Endothelial cell of umbilical vein (primary cell): ENCODE data around the gene PCGF5. TPM values are rescaled to one million over a fixed set of nuclear protein-coding genes. Genes with fewer than 3 reads are reported as not detected.

Experiments used
- BruUV-seq: library from RNA; stranded (reverse); fragments of 400-500 nt; replicated peaks from 2 replicates; lab custom pipeline; 2021; lab: Mats Ljungman, UMichigan
- CTCF ChIA-PET: fragments of 300-600, 350-600 bp; sonication (Branson Sonifier 250); formaldehyde crosslinking; loops from one replicate; lab custom pipeline; 2021; ENCODE audit warnings: antibody characterized with exemption, inconsistent platforms; lab: Charles Lee
- POLR2A ChIA-PET: fragments of 300-600, 350-600 bp; sonication (Branson Sonifier 250); formaldehyde crosslinking; loops from one replicate; lab custom pipeline; 2021; ENCODE audit warnings: antibody characterized with exemption, inconsistent platforms; lab: Charles Lee
- DNase-seq: peaks from one replicate; pipeline ENCODE4 v3.0.0-alpha.2; 2011; ENCODE audit warnings: low read depth, low spot score
- FAIRE-seq: peaks from 2 replicates; lab custom pipeline; 2011; peaks lifted over from hg19 to GRCh38; lab: Jason Lieb, UNC
- H2AFZ ChIP-seq: 2 replicates; pipeline ENCODE4 v1.6.0; 2012; ENCODE audit warnings: low read depth, low read length, control low read depth, inconsistent platforms
- H3K27ac ChIP-seq: 2 replicates; pipeline ENCODE4 v1.5.1; 2011; ENCODE audit warnings: low read depth, mild to moderate bottlenecking, control low read depth, low read length, moderate library complexity; ENCODE audit not compliant: insufficient read depth
- H3K27me3 ChIP-seq, 2 experiments: 2 replicates each; pipeline versions ENCODE4 v1.6.0 to v1.6.1; 2011; ENCODE audit warnings: low read length in 2 of 2, mixed read lengths in 1 of 2; ENCODE audit not compliant: control insufficient read depth in 2 of 2, insufficient read depth in 2 of 2
- H3K36me3 ChIP-seq, 2 experiments: 2 replicates in 1 of 2; 3 replicates in 1 of 2; pipeline ENCODE4 v1.5.1; 2011; ENCODE audit warnings: low read length in 2 of 2, mild to moderate bottlenecking in 1 of 2, moderate library complexity in 1 of 2; ENCODE audit not compliant: control insufficient read depth in 2 of 2, insufficient read depth in 2 of 2; ENCODE audit errors: extremely low read depth in 1 of 2
- H3K4me1 ChIP-seq: 3 replicates; pipeline ENCODE4 v1.5.1; 2011; ENCODE audit warnings: mild to moderate bottlenecking, low read length; ENCODE audit not compliant: control insufficient read depth, insufficient read depth; ENCODE audit errors: extremely low read depth
- H3K4me2 ChIP-seq: 2 replicates; pipeline ENCODE4 v1.6.1; 2011; ENCODE audit warnings: low read length, control low read depth, mixed read lengths; ENCODE audit not compliant: insufficient read depth
- H3K4me3 ChIP-seq, 3 experiments: fragments of 200-600 bp in 1 of 3; sonication (generic), shearing (Covaris generic) in 1 of 3; replicated peaks in 1 of 3; 2 replicates each; pipeline ENCODE4 v1.5.1; 2011 to 2016; ENCODE audit warnings: control low read depth in 3 of 3, low read length in 3 of 3, mild to moderate bottlenecking in 2 of 3, inconsistent platforms in 1 of 3, low read depth in 1 of 3, moderate library complexity in 1 of 3; ENCODE audit not compliant: insufficient read depth in 1 of 3
- H3K79me2 ChIP-seq: 2 replicates; pipeline ENCODE4 v1.6.0; 2012; ENCODE audit warnings: low read length, inconsistent platforms; ENCODE audit not compliant: control insufficient read depth, insufficient read depth
- H3K9ac ChIP-seq: replicated peaks from 2 replicates; pipeline ENCODE3; 2011; ENCODE audit warnings: low read length, control low read depth; ENCODE audit not compliant: insufficient read depth; ENCODE audit errors: extremely low read depth
- H3K9me1 ChIP-seq: replicated peaks from 3 replicates; pipeline ENCODE4 v1.6.0; 2011; ENCODE audit warnings: mild to moderate bottlenecking, low read length; ENCODE audit not compliant: control insufficient read depth, insufficient read depth; ENCODE audit errors: extremely low read depth
- H3K9me3 ChIP-seq: replicated peaks from 2 replicates; pipeline ENCODE4 v1.5.1; 2012; ENCODE audit warnings: low read length, inconsistent platforms; ENCODE audit not compliant: control insufficient read depth, insufficient read depth
- H4K20me1 ChIP-seq: replicated peaks from 2 replicates; pipeline ENCODE3; 2011; ENCODE audit warnings: mild to moderate bottlenecking, low read length; ENCODE audit not compliant: control insufficient read depth, insufficient read depth; ENCODE audit errors: extremely low read depth
- CTCF ChIP-seq, 2 donors: IDR thresholded peaks; 1 replicate in 1 of 2; 2 replicates in 1 of 2; pipeline ENCODE4 v1.5.1; 2011; ENCODE audit warnings: low read length in 2 of 2, mild to moderate bottlenecking in 2 of 2, moderate library complexity in 2 of 2, control low read depth in 1 of 2, inconsistent platforms in 1 of 2, low read depth in 1 of 2; ENCODE audit not compliant: insufficient read depth in 1 of 2; ENCODE audit errors: extremely low read depth in 1 of 2
- EZH2 ChIP-seq: IDR thresholded peaks from 2 replicates; pipeline ENCODE4 v1.6.1; 2012; ENCODE audit warnings: borderline replicate concordance, low read depth, mild to moderate bottlenecking, moderate library complexity, low read length, inconsistent platforms; ENCODE audit not compliant: severe bottlenecking
- FOS ChIP-seq: IDR thresholded peaks from 2 replicates; pipeline ENCODE4 v1.6.1; 2011; ENCODE audit warnings: mild to moderate bottlenecking, low read length, moderate library complexity, borderline replicate concordance; ENCODE audit not compliant: insufficient read depth
- GATA2 ChIP-seq: IDR thresholded peaks from 2 replicates; pipeline ENCODE4 v1.7.0; 2011; ENCODE audit warnings: low read depth, mild to moderate bottlenecking, moderate library complexity, mixed read lengths, low read length; ENCODE audit not compliant: insufficient read length, insufficient read depth
- JUN ChIP-seq: IDR thresholded peaks from 2 replicates; pipeline ENCODE4 v1.6.1; 2011; ENCODE audit warnings: borderline replicate concordance, low read depth; ENCODE audit not compliant: insufficient read length, insufficient read depth
- MYC ChIP-seq: IDR thresholded peaks from one replicate; pipeline ENCODE4 v1.6.1; 2011; ENCODE audit warnings: mild to moderate bottlenecking, low read depth, low read length
- POLR2A ChIP-seq: IDR thresholded peaks from 2 replicates; pipeline ENCODE4 v1.6.1; 2012; ENCODE audit warnings: low read depth, mild to moderate bottlenecking, control low read depth, low read length
- POLR2AphosphoS5 ChIP-seq: IDR thresholded peaks from 2 replicates; pipeline ENCODE4 v1.6.1; 2012; ENCODE audit warnings: low read depth, mild to moderate bottlenecking, control low read depth, low read length, moderate library complexity; ENCODE audit not compliant: insufficient read depth
- dilution Hi-C: fragments of 300-500 bp; cut with MboI; formaldehyde crosslinking; loops from one replicate; pipeline ENCODE4 v1.15.0; 2019; ENCODE audit warnings: low sequenced_read_pairs; ENCODE audit not compliant: extremely low pct_ligation_motif_present
- intact Hi-C: fragments of 100-400 bp; cut with micrococcal nuclease; formaldehyde crosslinking; loops from one replicate; pipeline ENCODE4 v1.10.0; 2022
- polyA plus RNA-seq, 4 experiments: library from polyadenylated mRNA; depleted of rRNA in 3 of 4; stranded (reverse) in 3 of 4; unstranded in 1 of 4; fragments of >200 nt; gene quantifications; 2 replicates each; pipeline versions ENCODE4 v1.2.1 to v1.2.3, GENCODE V29; 2011 to 2012; ENCODE audit warnings: missing spikeins in 1 of 4
- total RNA-seq: library from RNA; stranded (reverse); gene quantifications from 2 replicates; pipeline ENCODE4 v1.2.3, GENCODE V29; 2021
- TF ChIP-seq, protein P1 (sequence below): IDR thresholded peaks from 2 replicates; pipeline ENCODE4 v1.6.1; 2011; ENCODE audit not compliant: insufficient read depth, insufficient read length

PCGF5 gene
- total and polyA plus RNA-seq, 2 donors (not counting 3 experiments of a cell fraction or from before 2014, with no cell fraction given) = 25.0 to 29.8 TPM

DNA sequence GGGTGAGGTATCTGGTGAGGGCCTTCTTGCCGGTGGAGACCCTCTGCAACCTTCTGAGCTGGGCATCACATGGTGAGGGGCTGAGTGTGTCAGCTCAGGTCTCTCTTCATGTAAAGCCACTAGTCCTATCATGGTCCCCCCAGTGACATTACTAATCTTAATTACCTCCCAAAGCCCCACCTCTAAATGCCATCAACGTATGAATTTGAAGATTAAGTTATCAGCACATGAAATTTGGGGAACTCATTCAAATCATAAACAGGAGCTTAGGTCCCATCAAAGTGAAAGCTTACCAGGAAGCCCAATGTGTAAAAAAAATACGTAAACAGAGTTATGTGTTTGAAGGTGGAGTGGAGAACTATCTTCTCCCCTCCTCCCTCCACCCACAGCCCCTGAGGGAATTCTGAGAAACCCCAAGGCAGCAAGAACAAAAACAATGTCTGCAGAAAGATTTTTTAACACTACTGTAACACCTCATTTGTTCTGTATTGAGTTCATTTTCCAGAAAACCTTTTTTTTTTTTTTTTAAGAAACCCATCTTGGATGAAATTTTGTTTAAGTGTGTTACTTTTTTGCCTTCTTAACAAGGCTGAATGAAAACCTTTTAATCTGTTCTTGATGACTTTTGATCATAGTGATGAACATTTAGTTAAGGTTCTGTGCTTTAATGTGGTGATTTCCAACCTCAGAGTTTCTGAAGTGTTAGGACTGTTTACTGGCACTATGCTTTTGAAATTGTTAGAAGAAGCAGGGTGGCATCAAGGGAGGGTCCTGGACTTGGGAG is 19.1 kb upstream of the PCGF5 start:
- DNase-seq (no peak), FAIRE-seq (no peak)
- no peaks in the 10 kb centered on the region for H3K79me2 ChIP-seq
- H3K9ac ChIP-seq = no peak overlapping the region
- CTCF ChIA-PET = no interaction called here
- H2AFZ ChIP-seq = no peak overlapping the region
- no peaks in the 10 kb centered on the region for H3K4me1 ChIP-seq
- H3K9me3 ChIP-seq = no peaks in the 10 kb centered on the region
- TF ChIP-seq GATA2 (no peak), POLR2AphosphoS5 (no peak), EZH2 (no peak), FOS (no peak), CTCF (IDR thresholded peaks at IDR 0.05; ENCODE audit: extremely low read depth in 1 of 2, insufficient read depth in 1 of 2, low read depth in 1 of 2, low read length in 2 of 2) (no peak), MYC (no peak), POLR2A (no peak), JUN (no peak)
- TF ChIP-seq, protein P1, sequence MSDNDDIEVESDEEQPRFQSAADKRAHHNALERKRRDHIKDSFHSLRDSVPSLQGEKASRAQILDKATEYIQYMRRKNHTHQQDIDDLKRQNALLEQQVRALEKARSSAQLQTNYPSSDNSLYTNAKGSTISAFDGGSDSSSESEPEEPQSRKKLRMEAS = no peak
- dilution Hi-C loops = no loop called here
- intact Hi-C loops = no loop called here
- H3K27ac ChIP-seq = no peak overlapping the region
- POLR2A ChIA-PET = no interaction called here
- no peaks in the 10 kb centered on the region for H3K27me3 ChIP-seq
- BruUV-seq = no TSS peak
- no peaks in the 10 kb centered on the region for H3K36me3 ChIP-seq
- H3K9me1 ChIP-seq = no peaks in the 10 kb centered on the region
- H3K4me2 ChIP-seq = no peak overlapping the region
- no peaks in the 10 kb centered on the region for H4K20me1 ChIP-seq
- H3K4me3 ChIP-seq = no peak overlapping the region
